H4 (cell line): ENCODE measurements around the gene IMPA2. TPM values are rescaled to one million over a fixed set of nuclear protein-coding genes. Genes with fewer than 3 reads are reported as not detected.
A peak's percentile ranks its signal among the peaks of the same experiment; 100 is the strongest.
"Not testable (repeated sequence)": the region's sequence is repeated elsewhere in the genome, so short reads cannot be mapped to it uniquely, and the experiment has no call there.

Experiments used
- DNase-seq: peaks from one replicate; pipeline ENCODE4 v3.0.0-alpha.2; 2015; ENCODE audit warnings: low spot score
- total RNA-seq: library from RNA; depleted of rRNA; stranded (reverse); fragments of >200 nt; shearing (Covaris generic); gene quantifications from 2 replicates; pipeline ENCODE4 v1.2.3, GENCODE V29; 2014

The IMPA2 gene
- total RNA-seq, 1 experiment from 2014 or later = 38.9 TPM

DNA sequence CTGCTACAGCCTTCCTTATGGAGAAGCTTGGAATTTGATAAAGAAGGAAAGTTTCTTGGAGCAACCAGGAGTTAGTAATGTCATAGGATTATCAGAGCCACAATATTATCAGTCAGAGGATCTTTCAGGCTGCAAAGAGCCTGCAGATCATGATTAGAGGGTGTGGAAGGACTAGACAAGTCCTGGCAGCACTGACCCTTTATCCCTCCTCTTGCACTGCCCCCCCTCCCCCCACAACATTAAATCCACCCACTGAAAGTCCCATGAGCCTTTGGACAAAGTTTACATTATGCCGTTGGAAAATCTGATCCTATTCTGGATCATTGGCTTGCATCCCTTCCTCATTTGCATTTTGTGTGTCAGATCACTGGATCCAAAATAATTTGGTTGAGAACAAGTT, 18.7 kb upstream of the IMPA2 start:
- no peak for DNase-seq

GRCh38 chr18:11963991-11964484, 17.3 kb upstream of the IMPA2 start:
- DNase-seq = no peak

- DNase-seq = no peak
Observed at GRCh38 chr18:11969904-11970835, 11.1 kb upstream of the IMPA2 start.

DNA sequence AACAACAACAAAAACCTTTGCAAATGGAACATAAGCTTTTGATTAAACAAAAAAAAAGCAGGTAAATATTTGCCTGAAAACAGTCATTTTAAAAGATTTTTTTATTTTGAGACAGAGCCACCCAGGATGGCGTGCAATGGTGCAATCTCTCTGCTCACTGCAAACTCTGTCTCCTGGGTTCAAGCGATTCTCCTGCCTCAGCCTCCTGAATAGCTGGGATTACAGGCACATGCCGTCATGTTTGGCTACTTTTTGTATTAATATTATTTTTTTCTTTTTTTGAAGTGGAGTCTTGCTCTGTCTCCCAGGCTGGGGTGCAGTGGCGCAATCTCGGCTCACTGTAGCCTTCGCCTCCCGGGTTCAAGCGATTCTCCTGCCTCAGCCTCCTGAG, 10.5 kb upstream of the IMPA2 start:
- DNase-seq = not testable (repeated sequence)

DNA sequence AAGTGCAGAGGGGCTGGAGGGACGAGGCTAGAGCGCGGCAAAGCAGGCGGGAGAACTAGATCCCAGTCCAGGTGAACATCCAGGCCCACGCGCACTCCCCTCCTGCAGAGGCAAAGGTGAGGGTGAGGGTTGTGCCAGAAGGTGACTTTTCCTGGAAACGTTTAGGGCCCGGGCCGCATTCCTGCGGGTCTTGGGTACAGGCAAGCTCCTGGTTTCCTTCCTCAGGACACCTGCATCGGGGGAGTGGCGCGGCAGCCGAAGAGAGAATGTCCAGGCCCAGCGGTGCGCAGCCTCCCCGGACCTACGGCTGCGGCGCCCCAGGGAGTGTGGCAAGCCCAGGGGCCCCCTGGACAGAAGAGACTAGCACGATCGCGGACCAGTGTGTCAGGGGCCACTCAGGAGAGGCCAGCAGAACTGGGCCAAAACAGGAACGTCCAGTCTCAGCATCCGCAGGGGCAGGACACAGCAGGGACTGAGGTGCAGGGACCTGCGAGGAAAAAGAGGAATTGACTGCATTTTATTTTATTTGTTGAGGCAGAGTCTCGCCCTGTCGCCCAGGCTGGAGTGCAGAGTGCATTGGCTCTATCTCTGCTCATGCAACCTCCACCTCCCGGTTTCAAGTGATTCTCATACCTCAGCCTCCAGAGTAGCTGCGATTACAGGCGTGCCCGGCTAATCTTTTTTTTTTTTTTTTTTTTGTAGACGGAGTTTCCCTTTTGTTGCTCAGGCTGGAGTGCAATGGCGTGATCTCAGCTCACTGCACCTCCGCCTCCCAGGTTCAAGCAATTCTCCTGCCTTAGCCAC, 8.7 kb upstream of the IMPA2 start:
- no peak for DNase-seq

- no peak for DNase-seq
Observed at GRCh38 chr18:11974741-11975325, 6.5 kb upstream of the IMPA2 start.

GRCh38 chr18:11975723-11976122, 5.6 kb upstream of the IMPA2 start:
- no peak for DNase-seq

- no peak for DNase-seq
Observed at GRCh38 chr18:11976315-11977152, 4.8 kb upstream of the IMPA2 start.

DNA sequence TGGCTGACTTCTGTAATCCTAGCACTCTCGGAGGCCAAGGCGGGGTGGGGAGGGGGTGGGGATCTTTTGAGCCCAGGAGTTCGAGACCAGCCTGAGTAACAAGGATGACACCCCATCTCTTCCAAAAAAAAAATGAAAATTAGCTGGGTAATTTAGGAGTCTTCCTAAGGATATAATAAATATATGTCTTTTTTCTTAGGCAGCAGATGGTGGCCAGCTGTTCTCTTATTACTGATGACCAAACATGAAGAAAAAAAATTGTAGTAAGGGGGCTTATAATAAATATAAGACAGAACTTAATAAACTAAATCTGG, 4.2 kb upstream of the IMPA2 start:
- DNase-seq = no peak

- DNase-seq = no peak
Observed at GRCh38 chr18:11978956-11979355, 2.4 kb upstream of the IMPA2 start.

DNA sequence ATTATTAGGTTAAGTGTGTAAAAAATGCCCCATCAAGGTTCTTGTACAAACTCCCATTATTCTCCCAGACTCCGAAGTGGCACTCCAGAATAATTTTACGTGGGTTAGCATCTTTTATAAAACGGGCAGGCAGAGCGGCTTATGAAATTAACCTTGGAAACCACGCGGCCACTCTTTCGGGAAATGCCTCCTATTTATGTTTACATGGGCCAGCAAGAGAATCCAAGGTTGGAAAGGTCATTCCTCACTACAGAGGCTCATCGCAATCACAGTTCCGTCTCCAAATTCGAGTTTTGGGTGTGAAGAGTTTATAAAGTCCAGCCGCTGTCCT, 1.2 kb upstream of the IMPA2 start:
- no peak for DNase-seq

DNA sequence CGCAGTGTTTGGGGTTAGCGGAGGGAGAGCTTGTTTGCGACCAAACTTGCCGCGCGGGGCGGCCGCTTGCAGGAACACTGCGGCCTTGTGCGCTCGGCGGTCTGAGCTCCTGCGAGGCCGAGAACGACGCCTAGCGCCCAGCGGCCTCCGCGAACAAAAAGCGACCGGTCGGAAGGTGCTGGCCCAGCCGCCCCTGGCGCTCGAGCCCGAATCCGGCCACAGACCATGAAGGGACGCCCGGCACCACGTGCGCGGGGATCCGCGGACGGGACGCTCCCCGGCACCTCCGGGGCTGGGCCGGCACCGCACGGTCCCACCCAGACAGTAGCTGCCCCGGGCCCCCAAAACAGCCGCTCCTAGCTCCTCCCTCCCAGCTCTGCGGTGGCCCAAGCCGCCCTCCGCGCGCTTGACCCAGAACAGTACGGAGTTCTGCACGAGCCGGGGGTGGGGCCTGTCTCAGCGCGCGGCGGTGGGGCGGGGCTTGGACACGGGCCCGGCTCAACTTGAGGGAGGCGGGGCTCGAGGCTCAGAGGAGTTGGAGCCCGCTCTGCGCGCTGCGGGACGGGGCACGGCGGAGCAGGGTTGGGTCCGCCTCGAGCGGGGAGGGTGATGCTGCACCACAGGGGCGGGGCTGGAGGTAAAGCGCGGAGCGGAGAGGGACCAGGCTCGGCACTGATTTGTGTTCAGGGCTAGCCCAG, 664 bp upstream of the IMPA2 start:
- peak; percentile 99 for DNase-seq

DNA sequence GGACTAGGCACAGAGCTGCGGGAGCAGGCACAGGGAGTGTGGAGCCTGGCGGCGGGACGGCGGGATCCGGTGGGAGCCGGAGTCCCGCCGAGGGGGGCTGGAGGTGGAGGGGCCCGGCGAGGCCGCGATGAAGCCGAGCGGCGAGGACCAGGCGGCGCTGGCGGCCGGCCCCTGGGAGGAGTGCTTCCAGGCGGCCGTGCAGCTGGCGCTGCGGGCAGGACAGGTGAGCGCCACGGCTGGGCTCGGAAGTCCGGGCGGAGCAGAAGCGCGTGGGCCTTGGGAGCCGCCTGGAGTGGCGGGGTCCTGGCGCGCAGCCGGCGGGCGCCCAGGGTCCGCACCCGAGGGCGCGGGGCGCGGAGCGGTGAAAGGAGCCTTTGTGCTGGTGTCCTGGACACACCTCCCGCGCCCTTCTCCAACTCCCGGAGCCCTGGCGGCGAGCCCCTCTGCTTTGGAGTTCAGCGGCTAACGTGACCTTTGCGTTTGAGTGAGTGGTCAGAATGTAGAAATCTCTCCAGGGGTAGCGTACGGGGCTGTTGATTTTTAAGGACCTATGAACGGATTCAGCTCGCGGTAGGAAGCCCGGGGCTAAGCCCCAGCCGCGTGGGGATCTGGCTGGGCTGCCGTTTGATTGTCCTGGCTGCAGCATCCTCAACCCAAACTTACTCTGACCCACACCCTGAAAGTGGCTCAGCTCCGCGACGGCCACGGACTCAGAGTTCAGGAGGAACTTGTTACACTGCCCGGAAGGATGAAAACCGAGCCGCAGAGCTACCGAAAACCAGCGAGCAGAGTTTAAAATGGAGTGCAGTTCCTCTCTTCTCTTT, 448 bp downstream of the IMPA2 start:
- no peak for DNase-seq

DNA sequence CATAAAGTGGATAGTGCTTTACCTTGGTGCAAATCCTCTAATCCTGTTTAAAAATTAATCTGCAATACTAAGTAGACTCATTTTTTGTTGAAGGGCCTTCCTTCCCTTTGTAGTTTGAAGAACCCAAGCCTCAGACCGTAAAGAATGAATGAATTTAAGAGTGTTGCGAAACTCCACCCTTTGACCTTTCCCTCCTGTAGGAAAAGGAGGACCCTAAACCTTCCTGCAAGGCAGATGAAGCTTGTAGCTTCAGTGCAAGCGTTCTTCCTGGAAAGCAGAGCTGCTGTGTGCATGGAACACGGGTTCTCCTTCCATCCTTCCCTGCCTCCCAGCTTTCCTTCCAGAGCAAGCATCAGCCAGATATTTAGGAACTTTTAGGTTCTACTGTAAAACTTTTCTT, 1.7 kb downstream of the IMPA2 start:
- DNase-seq = no peak

GRCh38 chr18:11983592-11983991, 2.3 kb downstream of the IMPA2 start:
- DNase-seq = no peak

DNA sequence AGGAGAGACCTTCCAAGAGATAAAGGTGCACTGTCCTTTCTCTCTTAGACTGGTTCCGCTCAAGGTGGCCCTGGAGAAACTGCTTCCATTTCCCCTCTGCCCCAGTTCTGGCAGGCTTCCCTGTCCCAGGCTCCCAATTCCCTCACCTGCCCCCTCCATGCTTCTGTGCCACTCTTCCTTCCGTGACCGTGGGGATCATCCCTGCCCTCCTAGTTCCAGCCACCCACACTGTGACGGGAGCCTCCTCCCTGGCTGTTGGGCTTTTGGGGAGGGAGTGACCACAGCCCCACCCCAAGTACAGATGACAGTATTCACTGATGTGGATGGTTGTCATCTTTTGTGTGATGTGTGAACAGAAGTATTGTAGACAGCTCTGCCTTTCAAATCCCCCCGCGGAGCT, 2.8 kb downstream of the IMPA2 start:
- DNase-seq = no peak

DNA sequence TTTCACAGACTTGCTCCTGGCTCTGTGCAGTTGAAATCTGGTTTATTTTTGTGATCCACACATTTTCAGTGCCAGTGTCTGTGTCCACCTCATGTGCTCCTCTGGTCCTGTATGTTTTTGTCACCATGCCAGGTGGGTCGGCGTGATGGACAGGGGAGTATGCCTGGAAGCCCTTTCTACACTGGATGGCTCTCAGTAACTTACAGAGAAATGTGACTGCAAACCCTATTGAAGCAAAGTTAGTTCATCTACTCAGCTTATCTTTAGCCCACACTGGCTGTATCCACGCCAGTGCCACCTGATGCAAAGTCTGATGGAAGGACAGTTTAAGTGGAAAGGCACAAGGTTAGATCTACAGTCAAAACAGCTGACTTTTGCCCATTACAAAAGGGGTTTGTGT, 4.3 kb downstream of the IMPA2 start:
- DNase-seq = no peak

DNA sequence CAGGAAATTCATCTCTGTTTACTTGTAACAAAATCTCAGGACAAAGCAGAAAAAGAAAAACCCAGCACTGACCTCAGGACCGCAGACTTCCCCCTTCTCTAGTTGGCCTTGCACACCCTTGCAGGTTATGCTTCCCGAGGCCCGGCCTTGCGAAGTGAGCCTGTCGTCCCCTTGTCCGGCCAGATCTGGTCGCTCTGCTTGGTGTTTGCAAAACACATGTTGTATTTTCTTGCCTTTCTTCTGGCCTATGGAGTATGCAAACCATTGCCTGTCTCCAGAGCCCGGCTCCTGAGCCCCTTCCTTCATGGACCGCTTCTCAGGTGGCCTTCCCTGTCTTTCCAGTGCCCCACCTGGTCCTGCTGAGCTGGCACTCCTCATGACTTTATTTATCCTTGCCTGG, 4.8 kb downstream of the IMPA2 start:
- no peak for DNase-seq

DNA sequence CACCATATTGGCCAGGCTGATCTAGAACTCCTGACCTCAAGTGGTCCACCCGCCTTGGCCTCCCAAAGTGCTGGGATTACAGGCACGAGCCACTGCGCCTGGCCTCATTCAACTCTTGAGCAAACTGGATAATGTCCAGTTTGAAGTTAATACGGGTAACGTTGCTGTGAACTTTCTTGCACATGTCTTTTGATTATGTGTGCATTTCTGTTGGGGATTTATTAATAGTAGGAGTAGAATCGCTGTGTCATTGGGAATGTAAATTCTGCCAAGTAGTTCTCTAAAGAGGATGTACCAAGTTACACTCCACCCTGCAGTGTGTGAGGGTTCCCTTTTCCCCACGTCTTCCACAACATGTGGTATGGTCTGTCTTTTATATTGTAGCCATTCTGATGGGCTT, 6.2 kb downstream of the IMPA2 start:
- peak; percentile 59 for DNase-seq

DNA sequence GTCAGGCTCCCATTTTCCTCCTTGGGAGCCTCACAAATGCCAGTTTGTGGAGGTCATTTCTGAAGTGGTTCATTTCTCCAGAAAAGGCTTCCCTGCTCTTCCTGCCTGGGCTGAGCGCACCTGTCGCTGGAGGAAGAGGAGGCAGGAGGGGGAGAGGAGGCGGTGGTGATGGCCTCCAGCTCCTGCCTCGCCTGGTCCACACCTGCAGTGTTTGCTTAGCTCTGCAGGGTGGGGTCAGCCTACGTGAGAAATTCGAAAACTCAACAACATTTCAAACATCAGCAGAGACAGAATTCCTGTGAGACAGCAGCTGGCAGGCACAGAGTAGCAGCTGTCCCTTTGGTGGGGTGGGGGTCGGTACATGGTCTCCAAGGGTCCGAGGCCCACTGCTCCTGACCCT, 7.9 kb downstream of the IMPA2 start:
- no peak for DNase-seq
